ENCODE data around the gene ANXA3. TPM values are rescaled to one million over a fixed set of nuclear protein-coding genes. Genes with fewer than 3 reads are reported as not detected.

ANXA3 gene
- total and polyA plus RNA-seq, 12 donors, result 0.72 to 14.1 (median 3.8) TPM

DNA sequence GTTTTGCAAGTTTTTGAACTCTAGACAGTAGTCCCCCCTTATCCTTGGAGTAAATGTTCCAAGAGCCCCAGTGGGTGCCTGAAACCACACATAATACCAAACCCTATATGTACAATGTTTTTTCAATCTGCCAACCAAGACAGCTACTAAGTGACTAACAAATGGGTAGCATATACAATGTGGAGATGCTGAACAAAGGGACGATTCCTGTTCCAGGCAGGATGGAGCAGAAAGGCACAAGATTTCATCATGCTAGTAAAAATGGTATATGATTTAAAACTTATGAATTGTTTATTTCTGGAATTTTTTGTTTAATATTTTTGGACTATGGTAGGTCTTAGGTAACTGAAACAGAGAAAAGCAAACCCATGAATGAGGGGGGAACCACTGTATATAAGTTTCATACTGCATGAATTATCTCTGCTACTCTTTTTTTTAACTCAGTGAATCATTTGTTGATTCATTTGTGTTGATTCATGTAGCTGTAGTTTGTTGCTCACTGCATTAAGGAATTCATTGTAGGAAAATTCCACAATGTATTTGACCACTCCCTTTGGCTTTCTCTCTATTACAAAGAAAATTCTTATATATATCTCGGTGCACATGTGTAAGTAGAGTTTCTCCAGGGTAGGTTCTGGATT lies 21.9 kb upstream of the ANXA3 start:
- no peak for TF ChIP-seq POLR2A (IDR thresholded peaks at IDR 0.05)
- TF ChIP-seq, protein P1, sequence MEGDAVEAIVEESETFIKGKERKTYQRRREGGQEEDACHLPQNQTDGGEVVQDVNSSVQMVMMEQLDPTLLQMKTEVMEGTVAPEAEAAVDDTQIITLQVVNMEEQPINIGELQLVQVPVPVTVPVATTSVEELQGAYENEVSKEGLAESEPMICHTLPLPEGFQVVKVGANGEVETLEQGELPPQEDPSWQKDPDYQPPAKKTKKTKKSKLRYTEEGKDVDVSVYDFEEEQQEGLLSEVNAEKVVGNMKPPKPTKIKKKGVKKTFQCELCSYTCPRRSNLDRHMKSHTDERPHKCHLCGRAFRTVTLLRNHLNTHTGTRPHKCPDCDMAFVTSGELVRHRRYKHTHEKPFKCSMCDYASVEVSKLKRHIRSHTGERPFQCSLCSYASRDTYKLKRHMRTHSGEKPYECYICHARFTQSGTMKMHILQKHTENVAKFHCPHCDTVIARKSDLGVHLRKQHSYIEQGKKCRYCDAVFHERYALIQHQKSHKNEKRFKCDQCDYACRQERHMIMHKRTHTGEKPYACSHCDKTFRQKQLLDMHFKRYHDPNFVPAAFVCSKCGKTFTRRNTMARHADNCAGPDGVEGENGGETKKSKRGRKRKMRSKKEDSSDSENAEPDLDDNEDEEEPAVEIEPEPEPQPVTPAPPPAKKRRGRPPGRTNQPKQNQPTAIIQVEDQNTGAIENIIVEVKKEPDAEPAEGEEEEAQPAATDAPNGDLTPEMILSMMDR (IDR thresholded peaks at IDR 0.05), result no peak
- no peaks in the 10 kb centered on the region for H3K4me1 ChIP-seq (replicated peaks in 1 of 2)
- no peaks in the 10 kb centered on the region for H3K9me3 ChIP-seq (replicated peaks in 1 of 3)
- WGBS, 4 donors, result 67 to 77% (median 71%) methylated on average over 2 of the region's 2 CpGs
- no peaks in the 10 kb centered on the region for H3K27me3 ChIP-seq
- no peak overlapping the region for H3K27ac ChIP-seq
- intact Hi-C loops (cut with DNase I), result no loop called here
- no peaks in the 10 kb centered on the region for H3K36me3 ChIP-seq (replicated peaks in 1 of 2)
- no peak for DNase-seq
- H3K4me3 ChIP-seq, result no peak overlapping the region

GRCh38 chr4:78532046-78532445 lies 19.5 kb upstream of the ANXA3 start:
- Histone ChIP-seq H3K9me3 (replicated peaks in 1 of 3) (no peaks in the 10 kb centered on the region), H3K27me3 (no peaks in the 10 kb centered on the region), H3K36me3 (replicated peaks in 1 of 2) (no peaks in the 10 kb centered on the region), H3K4me1 (replicated peaks in 1 of 2) (no peaks in the 10 kb centered on the region), H3K4me3 (no peak overlapping the region), H3K27ac (no peak overlapping the region)
- no peak for TF ChIP-seq POLR2A (IDR thresholded peaks at IDR 0.05)
- TF ChIP-seq, protein P1 (IDR thresholded peaks at IDR 0.05), result no peak
- no peak for DNase-seq
- WGBS, 4 donors, result 64 to 80% (median 74%) methylated on average over 1 of the region's 1 CpG
- intact Hi-C loops (cut with DNase I), result no loop called here

- H3K9me3 ChIP-seq (replicated peaks in 1 of 3), result no peaks in the 10 kb centered on the region
- no peaks in the 10 kb centered on the region for H3K36me3 ChIP-seq (replicated peaks in 1 of 2)
- no peak overlapping the region for H3K27ac ChIP-seq
- 77 to 87% (median 79%) methylated on average over 5 of the region's 5 CpGs for WGBS, 4 donors
- no peak overlapping the region for H3K4me3 ChIP-seq
- no peaks in the 10 kb centered on the region for H3K4me1 ChIP-seq (replicated peaks in 1 of 2)
- H3K27me3 ChIP-seq, result no peaks in the 10 kb centered on the region
- no peak for TF ChIP-seq POLR2A (IDR thresholded peaks at IDR 0.05)
- TF ChIP-seq, protein P1 (IDR thresholded peaks at IDR 0.05), result no peak
- DNase-seq, result no peak
- intact Hi-C loops (cut with DNase I), result no loop called here
These were observed 17.7 kb upstream of the ANXA3 start for GRCh38 chr4:78533854-78534253.

GRCh38 chr4:78534286-78534955 lies 17.1 kb upstream of the ANXA3 start:
- 79 to 96% (median 90%) methylated on average over 4 of the region's 4 CpGs for WGBS, 4 donors
- Histone ChIP-seq H3K4me1 (replicated peaks in 1 of 2) (no peaks in the 10 kb centered on the region), H3K9me3 (replicated peaks in 1 of 3) (no peaks in the 10 kb centered on the region), H3K27me3 (no peaks in the 10 kb centered on the region), H3K27ac (no peak overlapping the region), H3K36me3 (replicated peaks in 1 of 2) (no peaks in the 10 kb centered on the region), H3K4me3 (no peak overlapping the region)
- intact Hi-C loops (cut with DNase I), result no loop called here
- DNase-seq, result no peak
- TF ChIP-seq POLR2A (IDR thresholded peaks at IDR 0.05), result no peak
- TF ChIP-seq, protein P1 (IDR thresholded peaks at IDR 0.05), result no peak

All from adrenal gland (tissue), 12 donors.